Endothelial cell (in vitro differentiated cells): ENCODE measurements around the gene ILKAP. TPM values are rescaled to one million over a fixed set of nuclear protein-coding genes. Genes with fewer than 3 reads are reported as not detected.
"Not testable (repeated sequence)": the region's sequence is repeated elsewhere in the genome, so short reads cannot be mapped to it uniquely, and the experiment has no call there.

ENCODE experiments used
- DNase-seq: peaks from one replicate; pipeline ENCODE4 v3.0.0; 2021; ENCODE audit warnings: low spot score
- H3K27ac Mint-ChIP-seq: one replicate; pipeline ENCODE4 v1.8.0; 2021; ENCODE audit warnings: mixed read lengths, inconsistent platforms; ENCODE audit not compliant: unreplicated experiment
- H3K27me3 Mint-ChIP-seq: one replicate; pipeline ENCODE4 v1.8.0; 2021; ENCODE audit warnings: mild to moderate bottlenecking, moderate library complexity, mixed read lengths, inconsistent platforms; ENCODE audit not compliant: unreplicated experiment
- H3K36me3 Mint-ChIP-seq: one replicate; pipeline ENCODE4 v1.8.0; 2021; ENCODE audit warnings: mild to moderate bottlenecking, low read depth, mixed read lengths, inconsistent platforms; ENCODE audit not compliant: unreplicated experiment
- H3K4me1 Mint-ChIP-seq: one replicate; pipeline ENCODE4 v1.8.0; 2021; ENCODE audit warnings: mild to moderate bottlenecking, mixed read lengths, inconsistent platforms; ENCODE audit not compliant: unreplicated experiment
- H3K4me3 Mint-ChIP-seq: one replicate; pipeline ENCODE4 v1.8.0; 2021; ENCODE audit warnings: mild to moderate bottlenecking, mixed read lengths, inconsistent platforms; ENCODE audit not compliant: unreplicated experiment
- H3K9me3 Mint-ChIP-seq: one replicate; pipeline ENCODE4 v1.8.0; 2021; ENCODE audit warnings: mixed read lengths, inconsistent platforms; ENCODE audit not compliant: unreplicated experiment
- total RNA-seq: library from RNA; stranded (reverse); fragmentation: NEBNext Ultra II Directional; extraction: Animal tissue kit (Norgen Biotek cat#: 25700); gene quantifications from one replicate; pipeline ENCODE4 v1.2.1, GENCODE V29; 2021; ENCODE audit not compliant: unreplicated experiment
- TF ChIP-seq, protein P1 (sequence below): fragments of 200-600 bp; sonication (generic); IDR thresholded peaks from one replicate; pipeline ENCODE4 v1.5.0; 2021; ENCODE audit warnings: antibody characterized with exemption; ENCODE audit not compliant: unreplicated experiment

ILKAP gene
- total RNA-seq, 1 donor from 2014 or later: 43.0 TPM

DNA sequence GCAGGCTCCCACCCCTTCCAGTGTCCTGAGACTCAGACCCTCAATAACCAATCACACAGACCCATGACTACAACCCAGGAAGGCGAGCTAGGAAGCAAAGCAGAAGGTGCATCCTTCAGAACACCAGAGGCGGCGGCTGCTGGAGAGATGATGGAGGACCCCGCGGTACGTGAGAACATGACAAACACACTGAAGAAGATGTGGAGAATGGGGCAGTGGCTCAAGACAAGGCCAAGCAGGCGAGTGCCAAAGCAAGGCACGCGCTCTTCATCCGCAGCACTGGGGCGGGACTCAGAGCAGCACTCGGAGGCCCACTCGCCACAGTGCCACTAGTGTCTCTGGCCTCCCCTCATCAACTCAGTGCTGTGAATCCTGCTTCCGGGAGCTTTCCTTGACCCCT, 31.1 kb downstream of the ILKAP start:
- Mint-ChIP-seq H3K27ac (no peak overlapping the region), H3K4me3 (no peak overlapping the region), H3K36me3 (peaks cover 30% of the 10 kb centered on the region), H3K9me3 (no peaks in the 10 kb centered on the region), H3K27me3 (peaks cover 9% of the 10 kb centered on the region), H3K4me1 (peaks cover 10% of the 10 kb centered on the region)
- TF ChIP-seq, protein P1, sequence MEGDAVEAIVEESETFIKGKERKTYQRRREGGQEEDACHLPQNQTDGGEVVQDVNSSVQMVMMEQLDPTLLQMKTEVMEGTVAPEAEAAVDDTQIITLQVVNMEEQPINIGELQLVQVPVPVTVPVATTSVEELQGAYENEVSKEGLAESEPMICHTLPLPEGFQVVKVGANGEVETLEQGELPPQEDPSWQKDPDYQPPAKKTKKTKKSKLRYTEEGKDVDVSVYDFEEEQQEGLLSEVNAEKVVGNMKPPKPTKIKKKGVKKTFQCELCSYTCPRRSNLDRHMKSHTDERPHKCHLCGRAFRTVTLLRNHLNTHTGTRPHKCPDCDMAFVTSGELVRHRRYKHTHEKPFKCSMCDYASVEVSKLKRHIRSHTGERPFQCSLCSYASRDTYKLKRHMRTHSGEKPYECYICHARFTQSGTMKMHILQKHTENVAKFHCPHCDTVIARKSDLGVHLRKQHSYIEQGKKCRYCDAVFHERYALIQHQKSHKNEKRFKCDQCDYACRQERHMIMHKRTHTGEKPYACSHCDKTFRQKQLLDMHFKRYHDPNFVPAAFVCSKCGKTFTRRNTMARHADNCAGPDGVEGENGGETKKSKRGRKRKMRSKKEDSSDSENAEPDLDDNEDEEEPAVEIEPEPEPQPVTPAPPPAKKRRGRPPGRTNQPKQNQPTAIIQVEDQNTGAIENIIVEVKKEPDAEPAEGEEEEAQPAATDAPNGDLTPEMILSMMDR: no peak
- no peak for DNase-seq

- Mint-ChIP-seq H3K9me3 (no peaks in the 10 kb centered on the region), H3K27ac (no peak overlapping the region), H3K4me3 (no peak overlapping the region), H3K36me3 (peaks cover 26% of the 10 kb centered on the region), H3K4me1 (peaks cover 10% of the 10 kb centered on the region), H3K27me3 (peaks cover 9% of the 10 kb centered on the region)
- TF ChIP-seq, protein P1: no peak
- no peak for DNase-seq
Measured at GRCh38 chr2:238171575-238172187, 31.8 kb downstream of the ILKAP start.

DNA sequence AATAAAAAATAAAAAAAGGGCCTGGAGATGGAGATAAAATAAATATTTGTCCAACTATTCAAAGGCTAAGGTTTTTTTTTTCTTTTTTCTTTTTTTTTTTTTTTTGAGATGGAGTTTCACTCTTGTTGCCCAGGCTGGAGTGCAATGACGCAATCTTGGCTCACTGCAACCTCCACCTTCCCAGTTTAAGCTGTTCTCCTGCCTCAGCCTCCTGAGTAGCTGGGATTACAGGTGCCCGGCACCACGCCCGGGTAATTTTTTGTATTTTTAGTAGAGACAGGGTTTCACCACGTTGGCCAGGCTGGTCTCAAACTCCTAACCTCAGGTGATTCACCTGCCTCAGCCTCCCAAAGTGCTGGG, 32.4 kb downstream of the ILKAP start:
- not testable (repeated sequence) for H3K27ac Mint-ChIP-seq, DNase-seq, H3K4me1 Mint-ChIP-seq, H3K27me3 Mint-ChIP-seq, H3K9me3 Mint-ChIP-seq, H3K4me3 Mint-ChIP-seq
- peaks cover 22% of the 10 kb centered on the region for H3K36me3 Mint-ChIP-seq

DNA sequence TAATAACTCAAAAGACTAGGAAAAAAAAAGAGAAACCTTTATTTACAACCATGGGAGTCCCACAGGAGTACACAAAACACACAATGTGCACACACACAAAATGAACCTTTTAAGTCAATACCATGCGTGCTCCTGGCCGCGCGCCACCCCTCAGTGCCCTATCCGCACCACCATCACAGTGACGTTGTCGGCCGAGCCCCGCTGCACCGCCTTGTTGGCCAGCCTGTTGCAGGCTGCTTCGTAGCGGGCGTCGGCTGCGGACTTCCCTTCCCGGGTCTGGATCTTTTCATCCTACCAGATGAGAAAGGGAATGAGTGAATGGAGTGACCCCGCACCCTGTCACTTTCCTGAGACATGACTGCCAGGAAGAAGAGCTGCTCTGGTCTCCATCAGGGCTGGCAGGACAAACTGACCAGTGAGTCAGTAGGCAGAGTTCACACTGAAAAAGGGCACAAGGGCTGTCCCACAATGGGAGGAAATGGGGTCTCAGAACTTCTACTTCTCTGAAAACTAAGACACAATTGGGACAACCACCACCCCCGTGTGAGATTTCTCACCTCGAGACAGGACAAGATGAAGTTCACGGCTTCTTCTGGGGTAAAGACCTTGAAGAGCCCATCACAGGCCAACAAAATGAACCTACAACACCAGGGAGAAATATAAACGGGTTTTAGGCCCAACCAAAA, 33.0 kb downstream of the ILKAP start:
- TF ChIP-seq, protein P1: no peak
- DNase-seq: no peak
- Mint-ChIP-seq H3K4me3 (no peak overlapping the region), H3K36me3 (peaks cover 22% of the 10 kb centered on the region), H3K27ac (peak overlapping the region; percentile 6), H3K4me1 (peaks cover 10% of the 10 kb centered on the region), H3K27me3 (peaks cover 7% of the 10 kb centered on the region), H3K9me3 (no peaks in the 10 kb centered on the region)

- Mint-ChIP-seq H3K36me3 (peaks cover 22% of the 10 kb centered on the region), H3K4me1 (peaks cover 10% of the 10 kb centered on the region), H3K27ac (no peak overlapping the region), H3K9me3 (no peaks in the 10 kb centered on the region), H3K27me3 (peaks cover 10% of the 10 kb centered on the region), H3K4me3 (no peak overlapping the region)
- no peak for DNase-seq
- TF ChIP-seq, protein P1: no peak
Measured at GRCh38 chr2:238169708-238170251, 33.7 kb downstream of the ILKAP start.
